Endothelial cell of umbilical vein (primary cell): ENCODE results near the gene NTF3. TPM values are rescaled to one million over a fixed set of nuclear protein-coding genes. Genes with fewer than 3 reads are reported as not detected.

Experiments
- BruUV-seq: library from RNA; stranded (reverse); fragments of 400-500 nt; replicated peaks from 2 replicates; lab custom pipeline; 2021; lab: Mats Ljungman, UMichigan
- CTCF ChIA-PET: fragments of 300-600, 350-600 bp; sonication (Branson Sonifier 250); formaldehyde crosslinking; loops from one replicate; lab custom pipeline; 2021; ENCODE audit warnings: antibody characterized with exemption, inconsistent platforms; lab: Charles Lee
- POLR2A ChIA-PET: fragments of 300-600, 350-600 bp; sonication (Branson Sonifier 250); formaldehyde crosslinking; loops from one replicate; lab custom pipeline; 2021; ENCODE audit warnings: antibody characterized with exemption, inconsistent platforms; lab: Charles Lee
- DNase-seq: peaks from one replicate; pipeline ENCODE4 v3.0.0-alpha.2; 2011; ENCODE audit warnings: low read depth, low spot score
- FAIRE-seq: peaks from 2 replicates; lab custom pipeline; 2011; peaks lifted over from hg19 to GRCh38; lab: Jason Lieb, UNC
- H2AFZ ChIP-seq: 2 replicates; pipeline ENCODE4 v1.6.0; 2012; ENCODE audit warnings: low read depth, low read length, control low read depth, inconsistent platforms
- H3K27ac ChIP-seq: 2 replicates; pipeline ENCODE4 v1.5.1; 2011; ENCODE audit warnings: low read depth, mild to moderate bottlenecking, control low read depth, low read length, moderate library complexity; ENCODE audit not compliant: insufficient read depth
- H3K27me3 ChIP-seq, 2 experiments: 2 replicates each; pipeline versions ENCODE4 v1.6.0 to v1.6.1; 2011; ENCODE audit warnings: low read length in 2 of 2, mixed read lengths in 1 of 2; ENCODE audit not compliant: control insufficient read depth in 2 of 2, insufficient read depth in 2 of 2
- H3K36me3 ChIP-seq, 2 experiments: 2 replicates in 1 of 2; 3 replicates in 1 of 2; pipeline ENCODE4 v1.5.1; 2011; ENCODE audit warnings: low read length in 2 of 2, mild to moderate bottlenecking in 1 of 2, moderate library complexity in 1 of 2; ENCODE audit not compliant: control insufficient read depth in 2 of 2, insufficient read depth in 2 of 2; ENCODE audit errors: extremely low read depth in 1 of 2
- H3K4me1 ChIP-seq: 3 replicates; pipeline ENCODE4 v1.5.1; 2011; ENCODE audit warnings: mild to moderate bottlenecking, low read length; ENCODE audit not compliant: control insufficient read depth, insufficient read depth; ENCODE audit errors: extremely low read depth
- H3K4me2 ChIP-seq: 2 replicates; pipeline ENCODE4 v1.6.1; 2011; ENCODE audit warnings: low read length, control low read depth, mixed read lengths; ENCODE audit not compliant: insufficient read depth
- H3K4me3 ChIP-seq, 3 experiments: fragments of 200-600 bp in 1 of 3; sonication (generic), shearing (Covaris generic) in 1 of 3; replicated peaks in 1 of 3; 2 replicates each; pipeline ENCODE4 v1.5.1; 2011 to 2016; ENCODE audit warnings: control low read depth in 3 of 3, low read length in 3 of 3, mild to moderate bottlenecking in 2 of 3, inconsistent platforms in 1 of 3, low read depth in 1 of 3, moderate library complexity in 1 of 3; ENCODE audit not compliant: insufficient read depth in 1 of 3
- H3K79me2 ChIP-seq: 2 replicates; pipeline ENCODE4 v1.6.0; 2012; ENCODE audit warnings: low read length, inconsistent platforms; ENCODE audit not compliant: control insufficient read depth, insufficient read depth
- H3K9ac ChIP-seq: replicated peaks from 2 replicates; pipeline ENCODE3; 2011; ENCODE audit warnings: low read length, control low read depth; ENCODE audit not compliant: insufficient read depth; ENCODE audit errors: extremely low read depth
- H3K9me1 ChIP-seq: replicated peaks from 3 replicates; pipeline ENCODE4 v1.6.0; 2011; ENCODE audit warnings: mild to moderate bottlenecking, low read length; ENCODE audit not compliant: control insufficient read depth, insufficient read depth; ENCODE audit errors: extremely low read depth
- H3K9me3 ChIP-seq: replicated peaks from 2 replicates; pipeline ENCODE4 v1.5.1; 2012; ENCODE audit warnings: low read length, inconsistent platforms; ENCODE audit not compliant: control insufficient read depth, insufficient read depth
- H4K20me1 ChIP-seq: replicated peaks from 2 replicates; pipeline ENCODE3; 2011; ENCODE audit warnings: mild to moderate bottlenecking, low read length; ENCODE audit not compliant: control insufficient read depth, insufficient read depth; ENCODE audit errors: extremely low read depth
- CTCF ChIP-seq, 2 donors: IDR thresholded peaks; 1 replicate in 1 of 2; 2 replicates in 1 of 2; pipeline ENCODE4 v1.5.1; 2011; ENCODE audit warnings: low read length in 2 of 2, mild to moderate bottlenecking in 2 of 2, moderate library complexity in 2 of 2, control low read depth in 1 of 2, inconsistent platforms in 1 of 2, low read depth in 1 of 2; ENCODE audit not compliant: insufficient read depth in 1 of 2; ENCODE audit errors: extremely low read depth in 1 of 2
- EZH2 ChIP-seq: IDR thresholded peaks from 2 replicates; pipeline ENCODE4 v1.6.1; 2012; ENCODE audit warnings: borderline replicate concordance, low read depth, mild to moderate bottlenecking, moderate library complexity, low read length, inconsistent platforms; ENCODE audit not compliant: severe bottlenecking
- FOS ChIP-seq: IDR thresholded peaks from 2 replicates; pipeline ENCODE4 v1.6.1; 2011; ENCODE audit warnings: mild to moderate bottlenecking, low read length, moderate library complexity, borderline replicate concordance; ENCODE audit not compliant: insufficient read depth
- GATA2 ChIP-seq: IDR thresholded peaks from 2 replicates; pipeline ENCODE4 v1.7.0; 2011; ENCODE audit warnings: low read depth, mild to moderate bottlenecking, moderate library complexity, mixed read lengths, low read length; ENCODE audit not compliant: insufficient read length, insufficient read depth
- JUN ChIP-seq: IDR thresholded peaks from 2 replicates; pipeline ENCODE4 v1.6.1; 2011; ENCODE audit warnings: borderline replicate concordance, low read depth; ENCODE audit not compliant: insufficient read length, insufficient read depth
- MAX ChIP-seq: IDR thresholded peaks from 2 replicates; pipeline ENCODE4 v1.6.1; 2011; ENCODE audit not compliant: insufficient read depth, insufficient read length
- MYC ChIP-seq: IDR thresholded peaks from one replicate; pipeline ENCODE4 v1.6.1; 2011; ENCODE audit warnings: mild to moderate bottlenecking, low read depth, low read length
- POLR2A ChIP-seq: IDR thresholded peaks from 2 replicates; pipeline ENCODE4 v1.6.1; 2012; ENCODE audit warnings: low read depth, mild to moderate bottlenecking, control low read depth, low read length
- POLR2AphosphoS5 ChIP-seq: IDR thresholded peaks from 2 replicates; pipeline ENCODE4 v1.6.1; 2012; ENCODE audit warnings: low read depth, mild to moderate bottlenecking, control low read depth, low read length, moderate library complexity; ENCODE audit not compliant: insufficient read depth
- dilution Hi-C: fragments of 300-500 bp; cut with MboI; formaldehyde crosslinking; loops from one replicate; pipeline ENCODE4 v1.15.0; 2019; ENCODE audit warnings: low sequenced_read_pairs; ENCODE audit not compliant: extremely low pct_ligation_motif_present
- intact Hi-C: fragments of 100-400 bp; cut with micrococcal nuclease; formaldehyde crosslinking; loops from one replicate; pipeline ENCODE4 v1.10.0; 2022
- polyA plus RNA-seq, 4 experiments: library from polyadenylated mRNA; depleted of rRNA in 3 of 4; stranded (reverse) in 3 of 4; unstranded in 1 of 4; fragments of >200 nt; gene quantifications; 2 replicates each; pipeline versions ENCODE4 v1.2.1 to v1.2.3, GENCODE V29; 2011 to 2012; ENCODE audit warnings: missing spikeins in 1 of 4
- total RNA-seq: library from RNA; stranded (reverse); gene quantifications from 2 replicates; pipeline ENCODE4 v1.2.3, GENCODE V29; 2021

Gene NTF3
- total and polyA plus RNA-seq, 2 donors (not counting 3 experiments of a cell fraction or from before 2014, with no cell fraction given): not detected

GRCh38 chr12:5440978-5441377 is 9.1 kb downstream of the NTF3 start:
- intact Hi-C loops: no loop called here
- no TSS peak for BruUV-seq

More at GRCh38 chr12:5440978-5441377, 9.1 kb downstream of the NTF3 start:
- Histone ChIP-seq H3K9me1 (no peaks in the 10 kb centered on the region), H3K9me3 (no peaks in the 10 kb centered on the region), H3K4me1 (no peaks in the 10 kb centered on the region), H3K4me2 (no peak overlapping the region), H3K36me3 (no peaks in the 10 kb centered on the region), H2AFZ (no peak overlapping the region), H3K79me2 (no peaks in the 10 kb centered on the region), H3K9ac (no peak overlapping the region), H3K27ac (no peak overlapping the region), H3K4me3 (no peak overlapping the region), H3K27me3 (peaks cover 40 to 54% of the 10 kb centered on the region in 2 experiments), H4K20me1 (no peaks in the 10 kb centered on the region)
- POLR2A ChIA-PET: no interaction called here
- CTCF ChIA-PET: interaction anchor here (0.6 to 1.1 kb wide), 4 partner anchors 13 to 304 kb away, joined by 3 to 6 read pairs (median 4); no protein-coding TSS in a partner anchor
- FAIRE-seq (no peak), DNase-seq (no peak)
- TF ChIP-seq POLR2A (no peak), FOS (no peak), JUN (no peak), GATA2 (no peak), POLR2AphosphoS5 (no peak), EZH2 (no peak), CTCF (IDR thresholded peaks at IDR 0.05; ENCODE audit: extremely low read depth in 1 of 2, insufficient read depth in 1 of 2, low read depth in 1 of 2, low read length in 2 of 2) (no peak), MAX (no peak), MYC (no peak)
- dilution Hi-C loops: no loop called here
